Transverse colon (tissue), 4 donors: ENCODE results near the gene VPS8.

Experiments
- EP300 ChIP-seq: sonication (generic); formaldehyde crosslinking; IDR thresholded peaks from one replicate; pipeline ENCODE4 v1.6.1; 2017; ENCODE audit warnings: antibody characterized with exemption, low read depth
- POLR2AphosphoS5 ChIP-seq, 3 donors: sonication (generic); formaldehyde crosslinking; IDR thresholded peaks; one replicate each; pipeline ENCODE4 v1.6.1; 2016; ENCODE audit warnings: antibody characterized with exemption in 3 of 3
- TF ChIP-seq, protein P1 (sequence below), 5 experiments: fragments of 200-600 bp in 3 of 5; fragments of 450-650 bp in 2 of 5; sonication (generic) in 3 of 5; IDR thresholded peaks; 1 replicate in 2 of 5; 2 replicates in 3 of 5; pipeline ENCODE4 v1.5.1; 2016 to 2017; ENCODE audit warnings: antibody characterized with exemption in 5 of 5, inconsistent platforms in 3 of 5, mild to moderate bottlenecking in 2 of 5, moderate library complexity in 1 of 5

DNA sequence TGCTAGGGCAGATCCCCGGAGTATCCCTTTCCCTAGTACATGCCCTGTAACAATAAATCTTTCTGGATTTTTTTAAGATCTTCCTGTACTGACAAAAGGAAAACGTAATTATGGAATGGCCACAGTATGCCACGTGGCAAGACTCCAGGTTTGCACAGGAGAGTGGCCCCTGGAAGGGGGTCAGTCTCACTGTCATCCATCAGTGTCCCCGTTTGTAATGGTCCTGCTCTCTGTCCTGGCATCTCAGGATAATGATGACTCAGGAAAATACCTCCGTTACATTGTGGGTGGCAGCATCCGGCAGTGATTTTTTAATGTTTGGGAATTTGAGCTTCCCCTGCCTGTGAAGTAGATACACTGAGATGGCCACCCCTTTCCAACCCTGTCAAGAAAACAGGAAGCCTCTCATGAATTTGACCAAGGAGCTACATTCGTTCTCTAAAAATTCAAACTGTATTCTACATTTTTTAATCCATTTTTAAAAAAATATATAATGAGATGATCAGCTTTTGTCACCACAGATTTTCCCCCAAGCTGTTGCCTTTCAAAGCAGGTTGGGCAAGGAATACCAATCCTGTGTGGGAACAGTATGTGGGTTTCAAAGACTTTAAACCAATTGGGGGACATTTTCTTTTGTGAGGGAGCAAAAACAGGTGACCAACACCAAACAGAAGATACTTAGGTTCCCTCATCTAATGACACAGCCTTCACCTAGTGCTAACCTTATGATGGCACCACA is 230.5 kb downstream of the VPS8 start:
- TF ChIP-seq, protein P1, sequence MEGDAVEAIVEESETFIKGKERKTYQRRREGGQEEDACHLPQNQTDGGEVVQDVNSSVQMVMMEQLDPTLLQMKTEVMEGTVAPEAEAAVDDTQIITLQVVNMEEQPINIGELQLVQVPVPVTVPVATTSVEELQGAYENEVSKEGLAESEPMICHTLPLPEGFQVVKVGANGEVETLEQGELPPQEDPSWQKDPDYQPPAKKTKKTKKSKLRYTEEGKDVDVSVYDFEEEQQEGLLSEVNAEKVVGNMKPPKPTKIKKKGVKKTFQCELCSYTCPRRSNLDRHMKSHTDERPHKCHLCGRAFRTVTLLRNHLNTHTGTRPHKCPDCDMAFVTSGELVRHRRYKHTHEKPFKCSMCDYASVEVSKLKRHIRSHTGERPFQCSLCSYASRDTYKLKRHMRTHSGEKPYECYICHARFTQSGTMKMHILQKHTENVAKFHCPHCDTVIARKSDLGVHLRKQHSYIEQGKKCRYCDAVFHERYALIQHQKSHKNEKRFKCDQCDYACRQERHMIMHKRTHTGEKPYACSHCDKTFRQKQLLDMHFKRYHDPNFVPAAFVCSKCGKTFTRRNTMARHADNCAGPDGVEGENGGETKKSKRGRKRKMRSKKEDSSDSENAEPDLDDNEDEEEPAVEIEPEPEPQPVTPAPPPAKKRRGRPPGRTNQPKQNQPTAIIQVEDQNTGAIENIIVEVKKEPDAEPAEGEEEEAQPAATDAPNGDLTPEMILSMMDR (IDR thresholded peaks at IDR 0.05) = no peak
- TF ChIP-seq POLR2AphosphoS5 (IDR thresholded peaks at IDR 0.05) = no peak
- no peak for TF ChIP-seq EP300
